MM.1S (cell line): ENCODE data around the gene CDC42BPA.

Experiments
- DNase-seq: peaks from one replicate; pipeline ENCODE4 v3.0.0-alpha.2; 2015
- H2AFZ ChIP-seq: fragments of 300-600 bp; sonication (generic); 2 replicates; pipeline ENCODE4 v1.6.0; 2016; ENCODE audit warnings: antibody characterized with exemption, low read length
- H3F3A ChIP-seq: fragments of 300-600 bp; sonication (generic); 2 replicates; pipeline ENCODE4 v1.6.1; 2016; ENCODE audit warnings: mild to moderate bottlenecking, antibody characterized with exemption, low read length, moderate library complexity, mixed read lengths; ENCODE audit not compliant: insufficient read depth
- H3K27ac ChIP-seq: fragments of 300-600 bp; sonication (generic); 2 replicates; pipeline ENCODE4 v1.5.1; 2016; ENCODE audit warnings: mild to moderate bottlenecking, low read length
- H3K27me3 ChIP-seq: fragments of 300-600 bp; sonication (generic); replicated peaks from 2 replicates; pipeline ENCODE4 v1.6.0; 2016; ENCODE audit warnings: low read length; ENCODE audit not compliant: insufficient read depth
- H3K36me3 ChIP-seq: fragments of 300-600 bp; sonication (generic); replicated peaks from 2 replicates; pipeline ENCODE4 v1.6.1; 2016; ENCODE audit warnings: mild to moderate bottlenecking, low read length, mixed read lengths; ENCODE audit not compliant: insufficient read depth
- H3K4me1 ChIP-seq: fragments of 300-600 bp; sonication (generic); 2 replicates; pipeline ENCODE4 v1.6.1; 2016; ENCODE audit warnings: low read length, mixed read lengths
- H3K4me2 ChIP-seq: fragments of 300-600 bp; sonication (generic); 2 replicates; pipeline ENCODE4 v1.6.0; 2016; ENCODE audit warnings: low read depth, low read length
- H3K4me3 ChIP-seq: fragments of 300-600 bp; sonication (generic); 2 replicates; pipeline ENCODE4 v1.5.1; 2016; ENCODE audit warnings: low read length, mixed read lengths
- H3K79me2 ChIP-seq: fragments of 300-600 bp; sonication (generic); 2 replicates; pipeline ENCODE4 v1.6.1; 2016; ENCODE audit warnings: mixed run types, low read length, mixed read lengths
- H3K9ac ChIP-seq: fragments of 300-600 bp; sonication (generic); 2 replicates; pipeline ENCODE4 v1.6.1; 2016; ENCODE audit warnings: low read length, mixed read lengths
- H3K9me2 ChIP-seq: fragments of 300-600 bp; sonication (generic); replicated peaks from 2 replicates; pipeline ENCODE4 v1.6.1; 2016; ENCODE audit warnings: mild to moderate bottlenecking, low read length, mixed read lengths; ENCODE audit not compliant: insufficient read depth
- H3K9me3 ChIP-seq: fragments of 300-600 bp; sonication (generic); replicated peaks from 2 replicates; pipeline ENCODE4 v1.6.1; 2016; ENCODE audit warnings: mild to moderate bottlenecking, low read length, mixed read lengths; ENCODE audit not compliant: insufficient read depth
- H4K20me1 ChIP-seq: fragments of 300-600 bp; sonication (generic); 2 replicates; pipeline ENCODE4 v1.6.1; 2016; ENCODE audit warnings: mild to moderate bottlenecking, low read length, moderate library complexity, mixed read lengths; ENCODE audit not compliant: insufficient read depth
- CTCF ChIP-seq: fragments of 300-600 bp; sonication (generic); IDR thresholded peaks from 2 replicates; pipeline ENCODE4 v1.5.1; 2016; ENCODE audit warnings: antibody characterized with exemption, low read length, mixed read lengths
- EZH2 ChIP-seq: fragments of 300-600 bp; sonication (generic); optimal IDR thresholded peaks from 2 replicates; pipeline ENCODE3; 2017; ENCODE audit warnings: low read depth, mild to moderate bottlenecking, antibody characterized with exemption, low read length, mixed read lengths
- EZH2phosphoT487 ChIP-seq: fragments of 300-600 bp; sonication (generic); IDR thresholded peaks from 2 replicates; pipeline ENCODE4 v1.6.1; 2018; ENCODE audit warnings: antibody characterized with exemption, low read length

Gene CDC42BPA

GRCh38 chr1:227156520-227156919 lies 161.8 kb downstream of the CDC42BPA start:
- TF ChIP-seq EZH2phosphoT487 (no peak), EZH2 (no peak), CTCF (no peak)
- Histone ChIP-seq H3K9ac (no peak overlapping the region), H3K9me3 (no peaks in the 10 kb centered on the region), H3K27me3 (no peaks in the 10 kb centered on the region), H3K4me2 (no peak overlapping the region), H3K27ac (no peak overlapping the region), H3K4me3 (no peak overlapping the region), H3K79me2 (no peaks in the 10 kb centered on the region), H3K4me1 (no peaks in the 10 kb centered on the region), H3K9me2 (no peaks in the 10 kb centered on the region), H4K20me1 (no peaks in the 10 kb centered on the region), H3K36me3 (no peaks in the 10 kb centered on the region), H2AFZ (no peak overlapping the region), H3F3A (no peaks in the 10 kb centered on the region)
- DNase-seq, result no peak

- Histone ChIP-seq H3K9me3 (no peaks in the 10 kb centered on the region), H4K20me1 (no peaks in the 10 kb centered on the region), H3K9ac (no peak overlapping the region), H3K27ac (no peak overlapping the region), H3K27me3 (no peaks in the 10 kb centered on the region), H3K36me3 (no peaks in the 10 kb centered on the region), H2AFZ (no peak overlapping the region), H3K4me1 (no peaks in the 10 kb centered on the region), H3K4me3 (no peak overlapping the region), H3K9me2 (no peaks in the 10 kb centered on the region), H3K4me2 (no peak overlapping the region), H3F3A (no peaks in the 10 kb centered on the region), H3K79me2 (no peaks in the 10 kb centered on the region)
- TF ChIP-seq EZH2phosphoT487, result no peak
- no peak for TF ChIP-seq CTCF
- TF ChIP-seq EZH2, result no peak
- DNase-seq, result no peak
Observed at GRCh38 chr1:227155688-227156087, 162.6 kb downstream of the CDC42BPA start.

- H3K4me1 ChIP-seq, result no peaks in the 10 kb centered on the region
Observed at GRCh38 chr1:227155004-227155403, 163.3 kb downstream of the CDC42BPA start.

More at GRCh38 chr1:227155004-227155403, 163.3 kb downstream of the CDC42BPA start:
- no peaks in the 10 kb centered on the region for H3K9me3 ChIP-seq
- H4K20me1 ChIP-seq, result no peaks in the 10 kb centered on the region
- no peak overlapping the region for H3K27ac ChIP-seq
- H3K9me2 ChIP-seq, result no peaks in the 10 kb centered on the region
- no peak for DNase-seq
- H3K79me2 ChIP-seq, result no peaks in the 10 kb centered on the region
- H3F3A ChIP-seq, result no peaks in the 10 kb centered on the region
- H3K4me3 ChIP-seq, result no peak overlapping the region
- no peak overlapping the region for H3K4me2 ChIP-seq
- no peaks in the 10 kb centered on the region for H3K27me3 ChIP-seq
- TF ChIP-seq EZH2 (no peak), CTCF (no peak), EZH2phosphoT487 (no peak)
- no peaks in the 10 kb centered on the region for H3K36me3 ChIP-seq
- H3K9ac ChIP-seq, result no peak overlapping the region
- no peak overlapping the region for H2AFZ ChIP-seq
